Gastroesophageal sphincter (tissue), 4 donors: ENCODE data around the gene TLL1. TPM values are rescaled to one million over a fixed set of nuclear protein-coding genes. Genes with fewer than 3 reads are reported as not detected.

Experiments
- ATAC-seq: fragments of 150-250 bp; one replicate; pipeline ENCODE4 v1.9.1; 2016; ENCODE audit warnings: mild to moderate bottlenecking, moderate library complexity
- H3K27ac ChIP-seq, 4 donors: fragments of 200-600 bp; sonication (generic) in 3 of 4; 1 replicate in 3 of 4; 2 replicates in 1 of 4; pipeline ENCODE4 v1.5.1; 2016 to 2019
- H3K27me3 ChIP-seq: fragments of 200-600 bp; sonication (generic); one replicate; pipeline ENCODE4 v1.5.1; 2019
- H3K36me3 ChIP-seq, 2 donors: fragments of 200-600 bp; sonication (generic); one replicate each; pipeline ENCODE4 v1.5.1; 2019; ENCODE audit warnings: control low read depth in 1 of 2
- H3K4me1 ChIP-seq, 3 donors: fragments of 200-600 bp; sonication (generic); 1 replicate in 2 of 3; 2 replicates in 1 of 3; pipeline ENCODE4 v1.5.1; 2016 to 2019; ENCODE audit warnings: control low read depth in 2 of 3
- H3K4me3 ChIP-seq, 2 donors: fragments of 200-600 bp; sonication (generic); one replicate each; pipeline ENCODE4 v1.5.1; 2019; ENCODE audit warnings: mild to moderate bottlenecking in 1 of 2, moderate library complexity in 1 of 2
- H3K9me3 ChIP-seq, 3 donors: fragments of 200-600 bp; sonication (generic); one replicate each; pipeline ENCODE4 v1.5.1; 2017 to 2019; ENCODE audit warnings: control low read depth in 2 of 3
- EP300 ChIP-seq: sonication (generic); formaldehyde crosslinking; IDR thresholded peaks from one replicate; pipeline ENCODE4 v1.6.1; 2017; ENCODE audit warnings: antibody characterized with exemption, mild to moderate bottlenecking
- POLR2A ChIP-seq, 2 donors: fragments of 450-650 bp; IDR thresholded peaks; one replicate each; pipeline ENCODE4 v1.6.1; 2017; ENCODE audit warnings: antibody characterized with exemption in 2 of 2, mild to moderate bottlenecking in 2 of 2, moderate library complexity in 1 of 2
- POLR2AphosphoS5 ChIP-seq: sonication (generic); formaldehyde crosslinking; IDR thresholded peaks from one replicate; pipeline ENCODE4 v1.6.1; 2017; ENCODE audit warnings: antibody characterized with exemption
- WGBS, 2 donors: methylation state at CpG; one replicate each; pipeline ENCODE4 v1.1.5; 2018; ENCODE audit warnings: low coverage in 1 of 2; 5-methylcytosine and 5-hydroxymethylcytosine counted together
- total RNA-seq, 4 donors: library from RNA; depleted of rRNA; stranded (reverse); fragments of >200 nt; gene quantifications; one replicate each; pipeline ENCODE4 v1.1.0, GENCODE V29; 2016
- TF ChIP-seq, protein P1 (sequence below), 4 experiments: fragments of 200-600 bp in 2 of 4; fragments of 450-650 bp in 2 of 4; sonication (generic) in 1 of 4; IDR thresholded peaks; one replicate each; pipeline ENCODE4 v1.5.1; 2017 to 2019; ENCODE audit warnings: antibody characterized with exemption in 4 of 4, mild to moderate bottlenecking in 2 of 4, moderate library complexity in 2 of 4

Gene TLL1
- total RNA-seq, 4 donors from 2014 or later = 7.0 to 9.3 (median 8.6) TPM

DNA sequence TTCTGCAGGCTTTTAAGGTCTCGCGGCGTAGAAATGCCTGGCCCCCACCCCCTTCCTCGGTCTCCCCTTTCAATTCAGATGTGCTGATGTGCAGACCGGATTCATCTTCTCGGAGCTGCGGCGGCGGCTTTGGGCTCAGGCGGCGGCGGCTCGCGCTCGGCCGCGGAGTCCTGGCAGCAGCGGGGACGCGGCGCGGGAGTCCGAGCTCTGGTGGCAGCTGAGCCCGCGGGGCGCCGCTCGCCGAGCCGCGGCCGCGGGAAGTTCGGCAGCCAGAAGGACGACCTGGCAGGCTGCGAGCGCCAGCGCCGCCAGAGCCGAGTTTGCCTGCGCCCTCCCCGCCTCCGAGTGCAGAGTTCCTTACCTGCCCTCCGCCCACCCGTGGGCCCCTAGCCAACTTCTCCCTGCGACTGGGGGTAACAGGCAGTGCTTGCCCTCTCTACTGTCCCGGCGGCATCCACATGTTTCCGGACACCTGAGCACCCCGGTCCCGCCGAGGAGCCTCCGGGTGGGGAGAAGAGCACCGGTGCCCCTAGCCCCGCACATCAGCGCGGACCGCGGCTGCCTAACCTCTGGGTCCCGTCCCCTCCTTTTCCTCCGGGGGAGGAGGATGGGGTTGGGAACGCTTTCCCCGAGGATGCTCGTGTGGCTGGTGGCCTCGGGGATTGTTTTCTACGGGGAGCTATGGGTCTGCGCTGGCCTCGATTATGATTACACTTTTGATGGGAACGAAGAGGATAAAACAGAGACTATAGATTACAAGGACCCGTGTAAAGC lies 448 bp downstream of the TLL1 start:
- H3K27ac ChIP-seq = peak overlapping the region in 3 of 4 donors; percentile 79 to 82 (median 81)
- no peaks in the 10 kb centered on the region for H3K36me3 ChIP-seq
- H3K4me3 ChIP-seq = peak overlapping the region; percentile 40 to 62
- no peak for TF ChIP-seq EP300
- TF ChIP-seq, protein P1, sequence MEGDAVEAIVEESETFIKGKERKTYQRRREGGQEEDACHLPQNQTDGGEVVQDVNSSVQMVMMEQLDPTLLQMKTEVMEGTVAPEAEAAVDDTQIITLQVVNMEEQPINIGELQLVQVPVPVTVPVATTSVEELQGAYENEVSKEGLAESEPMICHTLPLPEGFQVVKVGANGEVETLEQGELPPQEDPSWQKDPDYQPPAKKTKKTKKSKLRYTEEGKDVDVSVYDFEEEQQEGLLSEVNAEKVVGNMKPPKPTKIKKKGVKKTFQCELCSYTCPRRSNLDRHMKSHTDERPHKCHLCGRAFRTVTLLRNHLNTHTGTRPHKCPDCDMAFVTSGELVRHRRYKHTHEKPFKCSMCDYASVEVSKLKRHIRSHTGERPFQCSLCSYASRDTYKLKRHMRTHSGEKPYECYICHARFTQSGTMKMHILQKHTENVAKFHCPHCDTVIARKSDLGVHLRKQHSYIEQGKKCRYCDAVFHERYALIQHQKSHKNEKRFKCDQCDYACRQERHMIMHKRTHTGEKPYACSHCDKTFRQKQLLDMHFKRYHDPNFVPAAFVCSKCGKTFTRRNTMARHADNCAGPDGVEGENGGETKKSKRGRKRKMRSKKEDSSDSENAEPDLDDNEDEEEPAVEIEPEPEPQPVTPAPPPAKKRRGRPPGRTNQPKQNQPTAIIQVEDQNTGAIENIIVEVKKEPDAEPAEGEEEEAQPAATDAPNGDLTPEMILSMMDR (IDR thresholded peaks at IDR 0.05) = no peak
- no peak for TF ChIP-seq POLR2A (IDR thresholded peaks at IDR 0.05)
- no peak for TF ChIP-seq POLR2AphosphoS5
- peaks cover 0 to 41% (median 0%) of the 10 kb centered on the region in 3 donors for H3K4me1 ChIP-seq
- ATAC-seq = peak; percentile 55
- WGBS, 2 donors = 0% methylated on average over 4 of the region's 70 CpGs
- no peaks in the 10 kb centered on the region for H3K9me3 ChIP-seq
- H3K27me3 ChIP-seq = peaks cover 4% of the 10 kb centered on the region

DNA sequence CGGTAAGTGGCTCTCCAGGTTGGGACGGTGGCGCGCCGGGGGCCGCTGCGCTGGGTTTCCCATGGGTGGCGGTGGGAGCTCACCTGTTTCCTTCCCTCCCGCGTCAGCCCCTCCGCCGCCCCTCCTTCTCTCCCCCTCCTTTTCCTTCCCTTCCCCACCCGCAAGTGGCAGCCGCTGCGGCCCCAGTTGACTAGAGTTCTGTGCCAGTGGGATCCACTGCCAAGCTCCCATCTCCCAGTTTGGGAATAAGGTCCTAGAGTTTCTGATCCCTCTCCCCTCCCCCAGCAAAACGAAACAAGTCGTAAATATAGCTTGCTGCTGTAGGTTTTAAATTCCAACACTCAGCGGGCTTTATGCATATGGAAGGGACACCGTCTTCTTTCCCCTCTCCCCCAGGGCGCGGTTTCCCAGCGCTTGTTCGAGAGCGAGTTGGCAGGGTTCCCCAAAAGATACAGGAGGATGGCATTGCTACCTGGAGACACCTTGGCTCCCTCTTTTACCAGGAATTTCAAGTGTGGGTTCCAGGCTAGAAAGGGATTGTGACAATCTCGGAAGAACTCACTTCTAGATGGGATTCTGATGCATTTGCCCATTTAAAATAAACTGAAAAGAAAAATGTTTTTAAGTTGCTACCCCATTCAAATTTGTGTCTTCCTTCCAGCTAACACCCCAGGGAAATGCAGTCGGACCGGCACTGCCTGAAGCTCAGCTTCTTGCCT lies 1.2 kb downstream of the TLL1 start:
- H3K4me3 ChIP-seq = peak overlapping the region; percentile 40 to 62
- no peaks in the 10 kb centered on the region for H3K36me3 ChIP-seq
- peak overlapping the region in 3 of 4 donors; percentile 79 to 82 (median 81) for H3K27ac ChIP-seq
- peaks cover 4% of the 10 kb centered on the region for H3K27me3 ChIP-seq
- ATAC-seq = no peak
- 0 to 1% methylated on average over 12 to 17 of the region's 27 CpGs for WGBS, 2 donors
- peaks cover 0 to 41% (median 0%) of the 10 kb centered on the region in 3 donors for H3K4me1 ChIP-seq
- TF ChIP-seq, protein P1 (IDR thresholded peaks at IDR 0.05) = no peak
- TF ChIP-seq EP300 = no peak
- TF ChIP-seq POLR2AphosphoS5 = no peak
- TF ChIP-seq POLR2A (IDR thresholded peaks at IDR 0.05) = no peak
- H3K9me3 ChIP-seq = no peaks in the 10 kb centered on the region

DNA sequence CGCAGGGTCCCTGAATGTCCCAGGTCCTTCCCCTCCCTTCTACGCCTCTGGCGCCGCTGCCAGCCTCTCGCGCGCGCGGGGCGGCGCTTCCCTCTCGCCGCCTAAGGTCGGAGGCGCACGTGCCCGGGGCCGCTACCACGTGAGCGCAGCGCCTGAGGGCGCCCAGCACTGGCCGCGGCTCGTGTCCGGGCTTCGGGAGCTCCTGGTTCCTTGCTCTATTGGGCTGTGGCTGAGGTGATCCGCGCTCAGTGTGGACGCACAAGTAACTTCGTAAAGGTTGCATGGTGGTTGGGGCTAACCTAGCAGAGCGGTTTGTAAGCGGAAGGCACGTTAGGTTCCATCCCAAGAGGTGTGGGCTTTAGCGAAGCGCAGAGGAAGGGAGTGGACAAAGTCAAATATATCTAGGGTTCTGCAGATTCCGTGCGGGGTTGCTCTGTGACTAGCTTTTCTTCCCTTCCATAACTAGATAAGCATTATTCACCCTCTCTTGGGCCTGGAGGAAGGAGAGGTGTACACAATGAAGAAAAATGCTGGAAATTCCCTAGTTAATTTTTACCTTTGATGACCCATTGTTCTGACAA lies 1.8 kb downstream of the TLL1 start:
- H3K27me3 ChIP-seq = peaks cover 4% of the 10 kb centered on the region
- peak; percentile 77 for ATAC-seq
- peak overlapping the region; percentile 40 to 62 for H3K4me3 ChIP-seq
- WGBS, 2 donors = 4 to 62% methylated on average over 2 to 9 of the region's 38 CpGs
- H3K36me3 ChIP-seq = no peaks in the 10 kb centered on the region
- TF ChIP-seq, protein P1 (IDR thresholded peaks at IDR 0.05) = peak in 1 of 4 experiments; percentile 14
- TF ChIP-seq POLR2AphosphoS5 = no peak
- no peak for TF ChIP-seq POLR2A (IDR thresholded peaks at IDR 0.05)
- TF ChIP-seq EP300 = no peak
- H3K9me3 ChIP-seq = no peaks in the 10 kb centered on the region
- peak overlapping the region in 3 of 4 donors; percentile 79 to 82 (median 81) for H3K27ac ChIP-seq
- peaks cover 0 to 45% (median 0%) of the 10 kb centered on the region in 3 donors for H3K4me1 ChIP-seq

DNA sequence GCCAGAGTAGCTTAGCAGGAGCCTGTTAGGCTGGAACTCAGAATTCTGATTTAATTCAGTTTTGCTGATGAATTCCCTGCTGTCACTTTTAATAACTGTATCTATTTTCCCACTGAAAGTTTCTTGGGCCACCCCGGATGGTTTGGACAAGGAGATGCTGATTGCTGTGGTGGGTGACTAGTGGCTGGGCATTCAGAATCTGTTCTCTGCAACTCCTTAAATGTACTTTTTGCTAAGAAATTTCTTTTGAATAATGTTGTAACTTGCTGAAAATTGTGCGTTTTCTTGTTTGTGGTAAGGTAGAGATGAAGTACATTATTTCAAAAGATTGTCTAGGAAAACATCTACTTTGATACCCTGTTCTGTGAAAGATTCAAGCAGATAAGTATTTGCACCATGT lies 2.4 kb downstream of the TLL1 start:
- peak overlapping the region in 3 of 4 donors; percentile 79 to 82 (median 81) for H3K27ac ChIP-seq
- 82 to 90% methylated on average over 2 of the region's 2 CpGs for WGBS, 2 donors
- ATAC-seq = no peak

More for the DNA sequence above, 2.4 kb downstream of the TLL1 start:
- Histone ChIP-seq H3K4me1 (peaks cover 0 to 48% (median 0%) of the 10 kb centered on the region in 3 donors), H3K27me3 (peaks cover 4% of the 10 kb centered on the region), H3K36me3 (no peaks in the 10 kb centered on the region), H3K4me3 (peak overlapping the region in 1 of 2 donors; percentile 62), H3K9me3 (no peaks in the 10 kb centered on the region)
- TF ChIP-seq POLR2AphosphoS5 = no peak
- no peak for TF ChIP-seq EP300
- no peak for TF ChIP-seq POLR2A (IDR thresholded peaks at IDR 0.05)
- TF ChIP-seq, protein P1 (IDR thresholded peaks at IDR 0.05) = no peak
